ENCODE data around the gene CEP170B.
"Not testable (repeated sequence)": the region's sequence is repeated elsewhere in the genome, so short reads cannot be mapped to it uniquely, and the experiment has no call there.

CEP170B gene

GRCh38 chr14:104903990-104904389 lies 38.9 kb downstream of the CEP170B start:
- TF ChIP-seq Cebpa-rat (IDR thresholded peaks at IDR 0.05) = no peak
- H3K27me3 ChIP-seq = no peaks in the 10 kb centered on the region
- H3K4me3 ChIP-seq = no peak overlapping the region
- H3K9ac ChIP-seq = no peak overlapping the region
- peaks cover 12% of the 10 kb centered on the region; the same call in 1 of the 2 replicates for H3K9me3 ChIP-seq
- H3K4me1 ChIP-seq = peaks cover 30% of the 10 kb centered on the region
- no peak overlapping the region for H3K27ac ChIP-seq
- H3K36me3 ChIP-seq = no peaks in the 10 kb centered on the region
- peak overlapping the region; percentile 60 for H3K4me2 ChIP-seq
- no peaks in the 10 kb centered on the region for H4K20me1 ChIP-seq

DNA sequence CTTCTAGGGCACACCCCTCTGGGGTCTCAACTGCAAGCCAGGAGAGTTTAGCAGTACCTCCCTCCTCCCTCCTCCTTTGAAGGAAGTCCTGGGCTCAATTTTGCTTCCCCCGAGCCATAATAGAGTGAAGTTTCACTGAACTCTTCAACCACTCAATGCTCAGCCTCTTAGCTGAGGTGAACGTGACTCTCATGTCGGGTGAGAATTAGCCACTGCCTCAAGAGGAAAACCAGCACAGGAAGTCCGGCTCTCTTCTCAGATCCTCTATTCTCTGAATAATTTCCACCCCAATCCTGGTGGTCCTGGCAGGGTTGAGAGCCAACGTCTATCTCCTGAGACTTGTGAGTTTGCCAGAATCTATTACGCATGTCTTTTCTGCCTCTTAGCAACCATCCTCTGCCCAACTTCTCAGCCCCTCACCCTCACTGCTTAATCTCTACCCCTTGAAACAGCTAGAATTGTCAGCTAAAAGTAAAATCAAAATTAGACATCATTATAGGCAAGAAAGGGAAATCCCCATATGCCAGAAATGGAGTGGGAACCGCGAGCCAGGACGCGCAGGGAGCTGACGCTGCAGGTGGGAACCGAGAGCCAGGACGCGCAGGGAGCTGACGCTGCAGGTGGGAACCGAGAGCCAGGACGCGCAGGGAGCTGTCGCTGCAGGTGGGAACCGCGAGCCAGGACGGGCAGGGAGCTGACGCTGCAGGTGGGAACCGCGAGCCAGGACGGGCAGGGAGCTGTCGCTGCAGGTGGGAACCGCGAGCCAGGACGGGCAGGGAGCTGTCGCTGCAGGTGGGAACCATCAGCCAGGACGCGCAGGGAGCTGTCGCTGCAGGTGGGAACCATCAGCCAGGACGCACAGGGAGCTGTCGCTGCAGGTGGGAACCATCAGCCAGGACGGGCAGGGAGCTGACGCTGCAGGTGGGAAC lies 39.8 kb downstream of the CEP170B start:
- Histone ChIP-seq H3K4me1 (peaks cover 28% of the 10 kb centered on the region), H3K4me3 (0 out of 2 replicates have a peak overlapping the region, but pooled peaks have one; percentile 20), H3K9me3 (peaks cover 13% of the 10 kb centered on the region; the same call in 1 of the 2 replicates), H3K4me2 (peak overlapping the region; percentile 60), H3K9ac (peak overlapping the region; percentile 4; the same call in 1 of the 2 replicates), H3K27ac (peak overlapping the region; percentile 63)
- not testable (repeated sequence) for H4K20me1 ChIP-seq, H3K27me3 ChIP-seq, H3K36me3 ChIP-seq

GRCh38 chr14:104905579-104905933 lies 40.5 kb downstream of the CEP170B start:
- H3K27ac ChIP-seq, H3K36me3 ChIP-seq, H3K4me3 ChIP-seq, H3K9ac ChIP-seq, H4K20me1 ChIP-seq, H3K27me3 ChIP-seq: not testable (repeated sequence)
- H3K9me3 ChIP-seq = peaks cover 19% of the 10 kb centered on the region
- H3K4me1 ChIP-seq = peaks cover 28% of the 10 kb centered on the region
- peak overlapping the region; percentile 60 for H3K4me2 ChIP-seq

- TF ChIP-seq Cebpa-rat (IDR thresholded peaks at IDR 0.05) = no peak
- H3K4me3 ChIP-seq = no peak overlapping the region
- peaks cover 23% of the 10 kb centered on the region for H3K4me1 ChIP-seq
- no peaks in the 10 kb centered on the region for H3K36me3 ChIP-seq
- no peak overlapping the region for H3K9ac ChIP-seq
- no peaks in the 10 kb centered on the region for H4K20me1 ChIP-seq
- H3K9me3 ChIP-seq = peaks cover 44% of the 10 kb centered on the region
- H3K4me2 ChIP-seq = no peak overlapping the region
- no peak overlapping the region for H3K27ac ChIP-seq
- no peaks in the 10 kb centered on the region for H3K27me3 ChIP-seq
These were observed 43.2 kb downstream of the CEP170B start for GRCh38 chr14:104908303-104908702.

DNA sequence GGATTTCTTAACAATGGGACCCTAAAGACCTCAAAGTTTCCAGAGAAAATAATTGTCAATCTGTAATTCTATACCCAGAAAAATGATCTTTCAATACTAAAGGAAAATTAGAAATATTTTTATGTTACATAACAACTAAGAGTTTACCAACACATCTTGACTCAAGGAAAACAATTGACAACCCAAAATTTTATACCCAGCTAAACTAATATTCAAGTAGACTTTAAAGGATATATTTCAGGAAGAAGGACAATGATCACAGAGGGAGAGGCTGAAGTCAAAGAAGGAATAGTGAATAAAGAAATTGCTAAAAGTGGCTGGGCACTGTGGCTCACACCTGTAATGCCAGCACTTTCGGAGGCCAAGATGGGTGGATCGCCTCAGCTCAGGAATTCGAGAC lies 47.0 kb downstream of the CEP170B start:
- H3K27ac ChIP-seq = no peak overlapping the region

GRCh38 chr14:104913435-104913834 lies 48.4 kb downstream of the CEP170B start:
- H3K9me3 ChIP-seq = peaks cover 32% of the 10 kb centered on the region
- no peak overlapping the region for H3K27ac ChIP-seq
- no peaks in the 10 kb centered on the region for H3K27me3 ChIP-seq
- no peak overlapping the region for H3K4me2 ChIP-seq
- peaks cover 9% of the 10 kb centered on the region for H3K4me1 ChIP-seq
- no peaks in the 10 kb centered on the region for H3K36me3 ChIP-seq
- H3K9ac ChIP-seq = no peak overlapping the region
- no peaks in the 10 kb centered on the region for H4K20me1 ChIP-seq
- no peak overlapping the region for H3K4me3 ChIP-seq
- TF ChIP-seq Cebpa-rat (IDR thresholded peaks at IDR 0.05) = no peak

More for the DNA sequence above, 47.0 kb downstream of the CEP170B start:
- H3K27me3 ChIP-seq = no peaks in the 10 kb centered on the region
- H4K20me1 ChIP-seq = no peaks in the 10 kb centered on the region
- H3K36me3 ChIP-seq = no peaks in the 10 kb centered on the region
- H3K9ac ChIP-seq = no peak overlapping the region
- TF ChIP-seq Cebpa-rat (IDR thresholded peaks at IDR 0.05) = no peak
- H3K4me1 ChIP-seq = peaks cover 4% of the 10 kb centered on the region
- H3K4me3 ChIP-seq = no peak overlapping the region
- peaks cover 41% of the 10 kb centered on the region for H3K9me3 ChIP-seq
- no peak overlapping the region for H3K4me2 ChIP-seq

DNA sequence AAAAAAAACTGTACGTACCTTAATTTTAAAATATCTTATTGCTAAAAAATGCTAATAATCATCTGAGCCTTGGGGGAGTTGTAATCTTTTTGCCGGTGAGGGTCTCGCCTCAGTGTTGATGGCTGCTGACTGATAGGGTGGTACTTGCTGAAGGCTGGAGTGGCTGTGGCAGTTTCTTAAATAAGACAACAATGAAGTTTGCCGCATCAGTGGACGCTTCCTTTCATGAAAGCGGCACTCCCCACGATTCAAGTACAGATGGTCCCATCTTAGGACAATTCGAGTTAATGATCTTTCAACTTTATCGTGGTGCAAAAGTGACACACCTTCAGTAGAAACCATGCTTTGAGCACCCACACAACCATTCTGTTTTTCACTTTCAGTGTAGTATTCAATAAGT lies 52.0 kb downstream of the CEP170B start:
- Histone ChIP-seq H3K27ac (no peak overlapping the region), H3K27me3 (no peaks in the 10 kb centered on the region), H3K4me1 (peaks cover 30% of the 10 kb centered on the region), H4K20me1 (no peaks in the 10 kb centered on the region), H3K4me3 (no peak overlapping the region), H3K4me2 (peak overlapping the region; percentile 48), H3K9ac (no peak overlapping the region), H3K36me3 (no peaks in the 10 kb centered on the region), H3K9me3 (peaks cover 10% of the 10 kb centered on the region)
- no peak for TF ChIP-seq Cebpa-rat (IDR thresholded peaks at IDR 0.05)

GRCh38 chr14:104917993-104918392 lies 52.9 kb downstream of the CEP170B start:
- Histone ChIP-seq H3K4me3 (no peak overlapping the region), H3K27ac (no peak overlapping the region), H3K27me3 (no peaks in the 10 kb centered on the region), H3K9me3 (peaks cover under 1% of the 10 kb centered on the region), H3K4me1 (peaks cover 38% of the 10 kb centered on the region), H3K36me3 (no peaks in the 10 kb centered on the region), H3K4me2 (no peak overlapping the region), H3K9ac (no peak overlapping the region), H4K20me1 (no peaks in the 10 kb centered on the region)
- no peak for TF ChIP-seq Cebpa-rat (IDR thresholded peaks at IDR 0.05)

GRCh38 chr14:104919152-104919992 lies 54.3 kb downstream of the CEP170B start:
- not testable (repeated sequence) for H3K9ac ChIP-seq, H3K27me3 ChIP-seq, H4K20me1 ChIP-seq, H3K36me3 ChIP-seq, H3K9me3 ChIP-seq, H3K4me3 ChIP-seq, H3K27ac ChIP-seq
- H3K4me1 ChIP-seq = peaks cover 51% of the 10 kb centered on the region
- H3K4me2 ChIP-seq = peak overlapping the region; percentile 25; the same call in 1 of the 2 replicates

- Histone ChIP-seq H3K4me3 (no peak overlapping the region), H4K20me1 (no peaks in the 10 kb centered on the region), H3K4me1 (peaks cover 57% of the 10 kb centered on the region), H3K9ac (no peak overlapping the region), H3K27me3 (no peaks in the 10 kb centered on the region), H3K36me3 (no peaks in the 10 kb centered on the region), H3K27ac (no peak overlapping the region), H3K9me3 (no peaks in the 10 kb centered on the region; the same call in 1 of the 2 replicates), H3K4me2 (peak overlapping the region; percentile 25)
- no peak for TF ChIP-seq Cebpa-rat (IDR thresholded peaks at IDR 0.05)
These were observed 54.9 kb downstream of the CEP170B start for GRCh38 chr14:104919993-104920315.

Data from BLaER1 (cell line).